ENCODE results near the gene MAPK6.

The MAPK6 gene

GRCh38 chr15:52057996-52058395 is 39.0 kb downstream of the MAPK6 start:
- ChIA-PET CTCF (interaction anchor here (0.7 to 5.1 kb wide), 2 partner anchors 20 to 82 kb away, joined by 3 to 28 read pairs; no protein-coding TSS in a partner anchor), POLR2A (no interaction called here)
- TF ChIP-seq CTCF (IDR thresholded peaks at IDR 0.05; ENCODE audit: insufficient read depth, low read length, missing control alignments) = no peak
- DNase-seq (ENCODE audit: low read depth, low spot score) = no peak
- H3K4me3 ChIP-seq (ENCODE audit: low read depth, low read length) = no peak overlapping the region

- POLR2A ChIA-PET = no interaction called here
- TF ChIP-seq CTCF (IDR thresholded peaks at IDR 0.05; ENCODE audit: insufficient read depth, low read length, missing control alignments) = no peak
- CTCF ChIA-PET = interaction anchor here (5.1 kb wide), 1 partner anchor 17 kb away, joined by 28 read pairs; no protein-coding TSS in a partner anchor
- no peak for DNase-seq (ENCODE audit: low read depth, low spot score)
- H3K4me3 ChIP-seq (ENCODE audit: low read depth, low read length) = no peak overlapping the region
These were observed 41.5 kb downstream of the MAPK6 start for GRCh38 chr15:52060501-52060900.

- CTCF ChIA-PET = interaction anchor here (1.1 to 7.0 kb wide), 2 partner anchors 11 to 104 kb away, joined by 3 to 48 read pairs; no protein-coding TSS in a partner anchor
- POLR2A ChIA-PET = interaction anchor here (0.6 kb wide), 1 partner anchor 67 kb away, joined by 4 read pairs; no protein-coding TSS in a partner anchor
- H3K4me3 ChIP-seq (ENCODE audit: low read depth, low read length) = no peak overlapping the region
- TF ChIP-seq CTCF (IDR thresholded peaks at IDR 0.05; ENCODE audit: insufficient read depth, low read length, missing control alignments) = no peak
- no peak for DNase-seq (ENCODE audit: low read depth, low spot score)
These were observed 48.0 kb downstream of the MAPK6 start for GRCh38 chr15:52066842-52067544.

GRCh38 chr15:52067545-52067926 is 48.5 kb downstream of the MAPK6 start:
- no peak for DNase-seq (ENCODE audit: low read depth, low spot score)
- H3K4me3 ChIP-seq (ENCODE audit: low read depth, low read length) = no peak overlapping the region
- POLR2A ChIA-PET = interaction anchor here (0.6 kb wide), 1 partner anchor 68 kb away, joined by 4 read pairs; no protein-coding TSS in a partner anchor
- CTCF ChIA-PET = interaction anchor here (1.1 to 7.0 kb wide), 2 partner anchors 10 to 104 kb away, joined by 3 to 48 read pairs; no protein-coding TSS in a partner anchor
- no peak for TF ChIP-seq CTCF (IDR thresholded peaks at IDR 0.05; ENCODE audit: insufficient read depth, low read length, missing control alignments)

GRCh38 chr15:52068004-52068615 is 49.1 kb downstream of the MAPK6 start:
- POLR2A ChIA-PET = no interaction called here
- CTCF ChIA-PET = interaction anchor here (1.0 to 7.0 kb wide), 3 partner anchors 10 to 103 kb away, joined by 3 to 48 read pairs (median 3); no protein-coding TSS in a partner anchor
- no peak for DNase-seq (ENCODE audit: low read depth, low spot score)

More at GRCh38 chr15:52068004-52068615, 49.1 kb downstream of the MAPK6 start:
- no peak for TF ChIP-seq CTCF (IDR thresholded peaks at IDR 0.05; ENCODE audit: insufficient read depth, low read length, missing control alignments)
- no peak overlapping the region for H3K4me3 ChIP-seq (ENCODE audit: low read depth, low read length)

Data from AG04449 (cell line).